ENCODE data around the gene STARD9.

The STARD9 gene

GRCh38 chr15:42681119-42681518 is 105.7 kb downstream of the STARD9 start:
- Histone ChIP-seq H3K4me1 (ENCODE audit: insufficient read depth, low read length) (no peaks in the 10 kb centered on the region), H3K27ac (ENCODE audit: low read depth, low read length) (no peak overlapping the region), H3K9me3 (ENCODE audit: insufficient read depth, low read depth, low read length) (no peaks in the 10 kb centered on the region), H3K36me3 (ENCODE audit: insufficient read depth, low read length) (peaks cover 45% of the 10 kb centered on the region), H3K4me3 (ENCODE audit: low read length) (no peak overlapping the region), H3K9ac (ENCODE audit: low read depth, low read length) (no peak overlapping the region), H3K27me3 (ENCODE audit: insufficient read depth, low read length) (no peaks in the 10 kb centered on the region)
- 97% methylated on average over 6 of the region's 6 CpGs for WGBS

GRCh38 chr15:42686281-42686680 is 110.9 kb downstream of the STARD9 start:
- WGBS: 96% methylated on average over 8 of the region's 8 CpGs
- H3K4me1 ChIP-seq (ENCODE audit: insufficient read depth, low read length): no peaks in the 10 kb centered on the region
- H3K36me3 ChIP-seq (ENCODE audit: insufficient read depth, low read length): peaks cover 48% of the 10 kb centered on the region

GRCh38 chr15:42687740-42688139 is 112.3 kb downstream of the STARD9 start:
- Histone ChIP-seq H3K27me3 (ENCODE audit: insufficient read depth, low read length) (no peaks in the 10 kb centered on the region), H3K9ac (ENCODE audit: low read depth, low read length) (no peak overlapping the region), H3K9me3 (ENCODE audit: insufficient read depth, low read depth, low read length) (no peaks in the 10 kb centered on the region), H3K27ac (ENCODE audit: low read depth, low read length) (no peak overlapping the region), H3K4me1 (ENCODE audit: insufficient read depth, low read length) (no peaks in the 10 kb centered on the region), H3K36me3 (ENCODE audit: insufficient read depth, low read length) (peaks cover 36% of the 10 kb centered on the region), H3K4me3 (ENCODE audit: low read length) (no peak overlapping the region)
- 89% methylated on average over 4 of the region's 4 CpGs for WGBS

More at GRCh38 chr15:42686281-42686680, 110.9 kb downstream of the STARD9 start:
- H3K27ac ChIP-seq (ENCODE audit: low read depth, low read length): no peak overlapping the region
- no peaks in the 10 kb centered on the region for H3K27me3 ChIP-seq (ENCODE audit: insufficient read depth, low read length)
- no peak overlapping the region for H3K9ac ChIP-seq (ENCODE audit: low read depth, low read length)
- no peaks in the 10 kb centered on the region for H3K9me3 ChIP-seq (ENCODE audit: insufficient read depth, low read depth, low read length)
- H3K4me3 ChIP-seq (ENCODE audit: low read length): no peak overlapping the region

- H3K4me1 ChIP-seq (ENCODE audit: insufficient read depth, low read length): no peaks in the 10 kb centered on the region
- no peaks in the 10 kb centered on the region for H3K27me3 ChIP-seq (ENCODE audit: insufficient read depth, low read length)
- 90% methylated on average over 3 of the region's 3 CpGs for WGBS
- H3K9me3 ChIP-seq (ENCODE audit: insufficient read depth, low read depth, low read length): no peaks in the 10 kb centered on the region
- peaks cover 30% of the 10 kb centered on the region for H3K36me3 ChIP-seq (ENCODE audit: insufficient read depth, low read length)
- H3K9ac ChIP-seq (ENCODE audit: low read depth, low read length): no peak overlapping the region
- no peak overlapping the region for H3K4me3 ChIP-seq (ENCODE audit: low read length)
- H3K27ac ChIP-seq (ENCODE audit: low read depth, low read length): no peak overlapping the region
Measured at GRCh38 chr15:42688301-42688700, 112.9 kb downstream of the STARD9 start.

GRCh38 chr15:42691308-42691707 is 115.9 kb downstream of the STARD9 start:
- H3K27ac ChIP-seq (ENCODE audit: low read depth, low read length): no peak overlapping the region
- no peaks in the 10 kb centered on the region for H3K9me3 ChIP-seq (ENCODE audit: insufficient read depth, low read depth, low read length)
- H3K9ac ChIP-seq (ENCODE audit: low read depth, low read length): no peak overlapping the region
- no peaks in the 10 kb centered on the region for H3K27me3 ChIP-seq (ENCODE audit: insufficient read depth, low read length)
- no peaks in the 10 kb centered on the region for H3K4me1 ChIP-seq (ENCODE audit: insufficient read depth, low read length)
- H3K36me3 ChIP-seq (ENCODE audit: insufficient read depth, low read length): peaks cover 9% of the 10 kb centered on the region
- WGBS: 92% methylated on average over 4 of the region's 4 CpGs
- H3K4me3 ChIP-seq (ENCODE audit: low read length): no peak overlapping the region

DNA sequence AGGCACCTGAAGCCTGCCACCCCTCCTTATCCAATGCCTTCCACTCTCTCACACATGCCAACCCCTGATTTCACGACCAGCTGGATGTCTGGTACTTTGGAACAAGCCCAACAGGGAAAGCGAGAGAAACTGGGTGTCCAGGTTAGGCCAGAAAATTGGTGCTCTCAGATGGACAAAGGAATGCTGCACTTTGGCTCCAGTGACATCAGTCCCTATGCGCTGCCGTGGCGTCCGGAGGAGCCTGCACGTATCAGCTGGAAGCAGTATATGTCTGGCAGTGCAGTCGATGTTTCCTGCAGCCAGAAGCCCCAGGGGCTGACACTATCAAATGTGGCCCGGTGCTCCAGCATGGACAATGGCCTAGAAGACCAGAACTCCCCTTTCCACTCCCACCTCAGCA is 116.4 kb downstream of the STARD9 start:
- Histone ChIP-seq H3K36me3 (ENCODE audit: insufficient read depth, low read length) (peaks cover 6% of the 10 kb centered on the region), H3K9ac (ENCODE audit: low read depth, low read length) (no peak overlapping the region)

DNA sequence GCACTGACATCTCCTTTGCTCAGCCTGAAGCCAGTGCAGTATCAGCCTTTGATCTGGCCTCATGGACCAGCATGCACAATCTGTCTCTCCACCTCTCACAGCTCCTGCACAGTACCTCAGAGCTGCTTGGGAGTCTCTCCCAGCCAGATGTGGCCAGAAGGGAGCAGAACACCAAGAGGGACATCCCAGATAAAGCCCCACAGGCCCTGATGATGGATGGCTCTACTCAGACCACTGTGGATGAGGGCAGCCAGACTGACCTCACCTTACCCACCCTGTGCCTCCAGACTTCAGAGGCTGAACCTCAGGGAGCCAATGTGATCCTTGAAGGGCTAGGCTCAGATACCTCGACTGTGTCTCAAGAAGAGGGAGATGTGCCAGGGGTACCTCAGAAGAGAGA is 117.1 kb downstream of the STARD9 start:
- Histone ChIP-seq H3K27ac (ENCODE audit: low read depth, low read length) (no peak overlapping the region), H3K27me3 (ENCODE audit: insufficient read depth, low read length) (no peaks in the 10 kb centered on the region), H3K9me3 (ENCODE audit: insufficient read depth, low read depth, low read length) (no peaks in the 10 kb centered on the region), H3K4me3 (ENCODE audit: low read length) (no peak overlapping the region), H3K4me1 (ENCODE audit: insufficient read depth, low read length) (no peaks in the 10 kb centered on the region), H3K9ac (ENCODE audit: low read depth, low read length) (no peak overlapping the region), H3K36me3 (ENCODE audit: insufficient read depth, low read length) (peaks cover 9% of the 10 kb centered on the region)
- WGBS: 91% methylated on average over 1 of the region's 1 CpG

More for the DNA sequence above, 116.4 kb downstream of the STARD9 start:
- Histone ChIP-seq H3K4me3 (ENCODE audit: low read length) (no peak overlapping the region), H3K9me3 (ENCODE audit: insufficient read depth, low read depth, low read length) (no peaks in the 10 kb centered on the region), H3K4me1 (ENCODE audit: insufficient read depth, low read length) (no peaks in the 10 kb centered on the region), H3K27ac (ENCODE audit: low read depth, low read length) (no peak overlapping the region), H3K27me3 (ENCODE audit: insufficient read depth, low read length) (no peaks in the 10 kb centered on the region)
- 95% methylated on average over 9 of the region's 9 CpGs for WGBS

GRCh38 chr15:42692997-42693396 is 117.6 kb downstream of the STARD9 start:
- 86% methylated on average over 4 of the region's 4 CpGs for WGBS

DNA sequence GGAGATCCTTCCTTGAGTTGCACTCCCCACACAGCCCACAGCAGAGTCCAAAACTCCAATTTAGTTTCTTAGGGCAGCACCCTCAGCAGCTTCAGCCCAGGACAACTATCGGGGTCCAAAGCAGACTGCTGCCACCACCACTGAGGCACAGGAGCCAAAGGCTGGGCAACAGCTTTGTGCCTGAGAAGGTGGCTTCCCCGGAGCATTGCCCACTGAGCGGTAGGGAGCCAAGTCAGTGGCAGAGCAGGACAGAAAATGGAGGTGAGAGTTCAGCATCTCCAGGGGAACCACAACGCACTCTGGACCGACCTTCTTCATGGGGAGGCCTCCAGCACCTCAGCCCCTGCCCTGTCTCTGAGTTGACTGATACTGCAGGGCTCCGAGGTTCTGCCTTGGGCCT is 118.1 kb downstream of the STARD9 start:
- Histone ChIP-seq H3K9ac (ENCODE audit: low read depth, low read length) (no peak overlapping the region), H3K4me3 (ENCODE audit: low read length) (no peak overlapping the region), H3K27me3 (ENCODE audit: insufficient read depth, low read length) (no peaks in the 10 kb centered on the region), H3K36me3 (ENCODE audit: insufficient read depth, low read length) (peaks cover 8% of the 10 kb centered on the region; the same call in 1 of the 2 replicates), H3K27ac (ENCODE audit: low read depth, low read length) (no peak overlapping the region), H3K9me3 (ENCODE audit: insufficient read depth, low read depth, low read length) (no peaks in the 10 kb centered on the region), H3K4me1 (ENCODE audit: insufficient read depth, low read length) (no peaks in the 10 kb centered on the region)
- 95% methylated on average over 6 of the region's 6 CpGs for WGBS

More at GRCh38 chr15:42692997-42693396, 117.6 kb downstream of the STARD9 start:
- no peak overlapping the region for H3K4me3 ChIP-seq (ENCODE audit: low read length)
- H3K4me1 ChIP-seq (ENCODE audit: insufficient read depth, low read length): no peaks in the 10 kb centered on the region
- H3K9me3 ChIP-seq (ENCODE audit: insufficient read depth, low read depth, low read length): no peaks in the 10 kb centered on the region
- no peaks in the 10 kb centered on the region for H3K27me3 ChIP-seq (ENCODE audit: insufficient read depth, low read length)
- H3K36me3 ChIP-seq (ENCODE audit: insufficient read depth, low read length): peaks cover 10% of the 10 kb centered on the region
- H3K9ac ChIP-seq (ENCODE audit: low read depth, low read length): no peak overlapping the region
- H3K27ac ChIP-seq (ENCODE audit: low read depth, low read length): no peak overlapping the region

DNA sequence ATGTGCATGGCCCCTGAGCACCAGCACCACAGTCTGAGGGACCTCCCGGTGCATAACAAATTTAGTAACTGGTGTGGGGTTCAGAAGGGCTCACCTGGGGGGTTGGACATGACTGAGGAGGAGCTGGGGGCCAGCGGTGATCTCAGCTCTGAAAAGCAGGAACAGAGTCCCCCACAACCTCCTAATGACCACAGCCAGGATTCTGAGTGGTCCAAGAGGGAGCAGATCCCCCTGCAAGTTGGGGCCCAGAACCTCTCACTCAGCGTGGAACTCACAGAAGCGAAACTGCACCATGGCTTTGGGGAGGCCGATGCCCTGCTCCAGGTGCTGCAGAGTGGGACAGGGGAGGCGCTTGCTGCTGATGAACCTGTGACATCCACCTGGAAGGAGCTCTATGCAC is 118.5 kb downstream of the STARD9 start:
- Histone ChIP-seq H3K9ac (ENCODE audit: low read depth, low read length) (no peak overlapping the region), H3K36me3 (ENCODE audit: insufficient read depth, low read length) (peaks cover 8% of the 10 kb centered on the region; the same call in 1 of the 2 replicates), H3K4me3 (ENCODE audit: low read length) (no peak overlapping the region), H3K27me3 (ENCODE audit: insufficient read depth, low read length) (no peaks in the 10 kb centered on the region), H3K9me3 (ENCODE audit: insufficient read depth, low read depth, low read length) (no peaks in the 10 kb centered on the region), H3K4me1 (ENCODE audit: insufficient read depth, low read length) (no peaks in the 10 kb centered on the region), H3K27ac (ENCODE audit: low read depth, low read length) (no peak overlapping the region)
- 95% methylated on average over 6 of the region's 6 CpGs for WGBS

GRCh38 chr15:42694398-42694797 is 119.0 kb downstream of the STARD9 start:
- Histone ChIP-seq H3K27me3 (ENCODE audit: insufficient read depth, low read length) (no peaks in the 10 kb centered on the region), H3K9me3 (ENCODE audit: insufficient read depth, low read depth, low read length) (no peaks in the 10 kb centered on the region), H3K9ac (ENCODE audit: low read depth, low read length) (no peak overlapping the region), H3K27ac (ENCODE audit: low read depth, low read length) (no peak overlapping the region), H3K36me3 (ENCODE audit: insufficient read depth, low read length) (peaks cover 8% of the 10 kb centered on the region; the same call in 1 of the 2 replicates), H3K4me3 (ENCODE audit: low read length) (no peak overlapping the region), H3K4me1 (ENCODE audit: insufficient read depth, low read length) (no peaks in the 10 kb centered on the region)
- 94% methylated on average over 10 of the region's 10 CpGs for WGBS

DNA sequence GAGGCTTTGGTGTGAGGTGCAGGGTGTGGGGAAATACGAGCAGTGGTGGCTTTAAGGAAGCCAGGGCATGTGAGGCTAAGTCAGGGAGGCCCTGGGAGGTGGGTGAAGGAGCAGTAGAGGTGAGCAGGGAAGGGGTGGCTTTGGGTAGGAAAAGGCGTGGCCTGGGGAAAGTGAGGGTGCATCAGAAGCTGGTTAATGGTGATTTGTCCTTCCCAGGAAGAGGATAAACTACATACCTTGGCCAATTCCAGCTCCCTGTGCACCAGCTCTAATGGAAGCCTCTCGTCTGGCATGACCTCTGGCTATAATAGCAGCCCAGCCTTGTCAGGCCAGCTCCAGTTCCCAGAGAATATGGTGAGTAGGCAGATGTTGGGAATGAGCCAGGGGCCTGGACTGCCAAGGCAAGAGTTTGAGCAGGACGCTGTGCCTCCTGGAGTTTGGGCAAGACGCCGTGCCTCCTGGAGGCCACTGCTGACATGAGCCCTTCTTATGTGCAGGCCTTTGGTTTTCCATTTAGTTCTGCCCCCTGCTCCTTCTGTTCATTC is 120.2 kb downstream of the STARD9 start:
- Histone ChIP-seq H3K4me3 (ENCODE audit: low read length) (no peak overlapping the region), H3K36me3 (ENCODE audit: insufficient read depth, low read length) (peaks cover 11% of the 10 kb centered on the region; the same call in 1 of the 2 replicates), H3K4me1 (ENCODE audit: insufficient read depth, low read length) (no peaks in the 10 kb centered on the region), H3K27ac (ENCODE audit: low read depth, low read length) (no peak overlapping the region), H3K9ac (ENCODE audit: low read depth, low read length) (no peak overlapping the region), H3K27me3 (ENCODE audit: insufficient read depth, low read length) (no peaks in the 10 kb centered on the region), H3K9me3 (ENCODE audit: insufficient read depth, low read depth, low read length) (no peaks in the 10 kb centered on the region)
- WGBS: 94% methylated on average over 6 of the region's 6 CpGs

Data from HUES64 (cell line).